Sciatic nerve (tissue), 2 donors: ENCODE results near the gene FAM240B. TPM values are rescaled to one million over a fixed set of nuclear protein-coding genes. Genes with fewer than 3 reads are reported as not detected.

ENCODE experiments used
- ATAC-seq: fragments of 200-7000 bp; cut with Tn5 transposase; one replicate; pipeline ENCODE4 v1.9.1; 2020; ENCODE audit warnings: mild to moderate bottlenecking, moderate library complexity
- DNase-seq: peaks from one replicate; pipeline ENCODE4 v3.0.0-alpha.2; 2020; ENCODE audit warnings: low spot score
- intact Hi-C: fragments of 100-400 bp; cut with DNase I; formaldehyde crosslinking; loops from one replicate; pipeline ENCODE4 v1.14.2; 2022
- total RNA-seq: library from RNA; stranded (reverse); fragmentation: NEBNext Ultra II Directional; extraction: Animal tissue kit (Norgen Biotek cat#: 25700); gene quantifications from one replicate; pipeline ENCODE4 v1.2.1, GENCODE V29; 2021
- donor health status: DM: no; HTN: no; CAD: no.
- donor health status: DM: no; HTN: no; CAD: no.

The FAM240B gene
- total RNA-seq, 1 donor from 2014 or later: not detected

GRCh38 chr9:38706493-38706892 is 13.4 kb downstream of the FAM240B start:
- DNase-seq (no peak), ATAC-seq (no peak)
- intact Hi-C loops: no loop called here

GRCh38 chr9:38705917-38706316 is 14.0 kb downstream of the FAM240B start:
- ATAC-seq: no peak
- DNase-seq: no peak
- intact Hi-C loops: no loop called here

GRCh38 chr9:38700695-38701094 is 19.2 kb downstream of the FAM240B start:
- intact Hi-C loops: no loop called here
- peak; percentile 79 for ATAC-seq
- no peak for DNase-seq

GRCh38 chr9:38699337-38699736 is 20.6 kb downstream of the FAM240B start:
- DNase-seq (no peak), ATAC-seq (no peak)
- intact Hi-C loops: no loop called here

GRCh38 chr9:38697776-38698300 is 22.1 kb downstream of the FAM240B start:
- ATAC-seq (no peak), DNase-seq (no peak)
- intact Hi-C loops: no loop called here

DNA sequence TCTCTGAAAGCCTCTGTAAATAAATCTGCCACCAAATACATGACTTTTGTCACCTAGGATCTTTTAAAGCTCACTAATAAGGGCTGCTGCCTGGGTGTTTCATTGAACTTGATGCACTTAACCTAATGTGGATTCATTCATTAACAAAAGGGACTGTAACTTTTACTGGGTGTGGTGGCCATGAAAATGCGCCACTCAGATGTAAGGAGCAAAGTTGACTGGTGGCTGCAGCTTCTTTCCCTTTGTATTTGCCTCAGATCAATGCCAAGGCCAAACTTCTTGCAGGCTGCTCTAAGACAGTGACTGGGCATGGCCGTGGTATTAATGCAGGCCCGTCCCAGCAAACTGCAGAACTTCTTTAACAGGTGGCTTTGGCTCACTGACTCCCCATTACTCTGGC is 22.9 kb downstream of the FAM240B start:
- intact Hi-C loops: no loop called here
- ATAC-seq (no peak), DNase-seq (no peak)

DNA sequence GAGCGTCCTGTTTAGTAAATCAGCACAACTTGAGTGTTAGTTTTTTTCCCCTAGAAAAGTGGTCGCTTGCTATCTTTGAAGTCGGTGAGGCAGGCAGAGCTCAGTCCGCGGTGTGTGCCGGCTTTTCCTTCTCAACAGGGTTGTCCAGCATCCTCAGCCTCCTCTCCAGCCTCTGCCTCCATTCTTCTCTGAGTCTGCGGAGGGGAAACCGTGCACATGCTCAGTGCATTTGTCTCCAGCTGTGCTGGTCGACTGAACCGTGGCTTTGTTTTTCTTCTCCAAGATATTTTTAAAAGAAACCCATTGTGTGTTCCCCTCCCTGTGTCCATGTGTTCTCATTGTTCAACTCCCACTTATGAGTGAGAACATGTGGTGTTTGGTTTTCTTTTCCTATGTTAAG is 25.3 kb downstream of the FAM240B start:
- DNase-seq (no peak), ATAC-seq (peak; percentile 55)
- intact Hi-C loops: no loop called here

- intact Hi-C loops: no loop called here
- ATAC-seq: no peak
- no peak for DNase-seq
Observed at GRCh38 chr9:38692707-38693106, 27.2 kb downstream of the FAM240B start.

DNA sequence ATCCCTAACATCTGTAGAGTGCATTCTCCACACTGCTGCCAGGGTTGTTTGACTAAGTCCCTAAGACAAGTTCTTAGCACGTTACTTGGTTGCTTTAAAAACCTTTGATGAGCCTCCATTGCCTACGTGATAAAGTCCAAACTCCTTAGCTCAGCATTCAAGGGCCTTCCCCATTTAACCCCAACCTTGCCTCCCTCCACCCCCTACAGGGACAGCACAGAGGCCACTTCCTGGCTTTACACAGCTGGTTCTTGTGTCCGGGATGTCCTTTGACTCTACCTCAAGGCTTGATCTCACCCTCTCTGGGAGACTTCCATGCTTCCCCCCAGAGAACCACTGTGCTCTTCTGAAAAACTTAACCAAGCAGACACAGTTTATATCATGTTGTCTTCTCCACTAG is 29.4 kb downstream of the FAM240B start:
- DNase-seq (no peak), ATAC-seq (no peak)
- intact Hi-C loops: no loop called here

DNA sequence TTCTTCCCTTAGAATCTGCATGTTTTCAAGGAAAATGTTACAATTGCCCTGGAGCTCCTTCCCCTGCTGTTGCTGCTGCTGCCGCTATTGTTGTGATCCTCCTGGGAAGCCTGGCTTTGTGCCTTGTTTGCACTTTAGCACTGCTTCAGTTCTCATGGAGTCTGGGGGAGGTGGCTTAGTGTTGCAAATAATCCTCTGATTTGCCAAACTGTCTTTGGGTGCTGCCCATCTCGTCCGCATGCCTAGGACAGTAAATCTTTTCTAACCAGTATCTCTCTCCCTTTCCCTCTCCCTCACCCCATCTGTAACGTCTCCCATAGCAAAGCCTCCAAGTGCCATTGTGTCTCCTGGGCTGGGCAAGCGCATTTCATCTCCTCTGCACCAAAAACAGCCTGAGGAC is 30.3 kb downstream of the FAM240B start:
- no peak for DNase-seq
- intact Hi-C loops: no loop called here
- peak; percentile 20 for ATAC-seq

DNA sequence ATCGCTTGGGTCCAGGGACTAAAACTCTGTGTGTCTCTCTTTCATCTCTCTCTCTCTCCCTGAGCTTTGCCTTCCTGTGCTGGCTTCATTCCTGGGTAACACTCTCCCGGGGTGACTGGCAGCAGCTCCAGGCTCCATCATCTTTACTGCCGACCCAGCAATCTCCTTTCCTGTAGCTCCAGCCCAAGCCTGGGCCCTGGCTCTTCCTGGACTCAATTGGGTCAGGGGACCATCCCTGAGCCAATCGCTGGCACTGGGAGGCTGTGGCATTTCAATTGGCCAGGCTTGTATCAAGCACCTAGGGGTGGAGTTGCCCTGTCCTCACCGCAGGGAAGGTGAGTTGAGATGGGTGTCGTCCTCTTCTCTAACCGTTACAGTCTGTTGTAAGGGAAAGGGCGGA is 31.9 kb downstream of the FAM240B start:
- DNase-seq (no peak), ATAC-seq (no peak)
- intact Hi-C loops: no loop called here

DNA sequence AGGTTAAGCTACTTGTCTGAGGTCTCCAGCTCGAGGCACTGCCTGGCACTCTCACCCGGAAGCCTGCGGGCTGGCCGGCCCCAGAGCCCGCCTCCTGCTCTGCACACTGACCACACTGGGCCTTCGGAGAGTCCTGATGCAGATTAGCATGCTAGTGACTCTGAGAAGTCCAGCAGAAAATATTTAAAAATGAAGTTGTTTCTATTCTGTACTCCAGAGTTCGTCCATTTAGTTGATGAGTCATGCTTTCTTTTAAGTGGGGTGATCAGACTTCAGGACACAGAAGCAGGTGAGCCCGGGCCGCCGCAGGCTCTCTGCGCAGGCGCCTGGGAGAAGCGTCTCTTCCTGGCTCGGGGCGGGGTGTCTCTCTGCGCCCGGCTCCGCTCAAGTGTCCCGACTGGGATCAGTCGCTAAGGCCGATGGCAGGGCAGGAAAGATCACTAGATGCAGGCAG is 32.5 kb downstream of the FAM240B start:
- ATAC-seq (peak; percentile 55), DNase-seq (no peak)

DNA sequence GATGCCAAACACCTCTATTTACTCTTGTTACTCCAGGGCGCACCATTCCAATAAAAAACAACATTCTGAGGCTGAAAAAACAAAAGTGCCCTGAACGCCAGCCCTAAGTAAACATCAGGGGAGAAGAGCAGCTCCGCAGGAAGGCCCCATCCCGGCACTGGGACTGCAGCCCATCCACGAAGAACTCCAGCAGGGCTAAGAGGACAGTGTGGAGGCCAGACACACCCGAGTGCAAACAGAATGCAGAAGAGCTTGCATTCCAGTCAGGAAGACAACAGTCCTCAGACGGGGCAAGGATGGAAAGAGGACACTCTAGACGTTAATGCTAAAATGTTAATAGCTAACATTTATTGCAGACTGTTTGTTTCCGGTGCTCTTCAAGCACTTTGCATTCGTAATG is 33.0 kb downstream of the FAM240B start:
- intact Hi-C loops: no loop called here
- ATAC-seq (peak; percentile 23), DNase-seq (no peak)

More for the DNA sequence above, 32.5 kb downstream of the FAM240B start:
- intact Hi-C loops: no loop called here

DNA sequence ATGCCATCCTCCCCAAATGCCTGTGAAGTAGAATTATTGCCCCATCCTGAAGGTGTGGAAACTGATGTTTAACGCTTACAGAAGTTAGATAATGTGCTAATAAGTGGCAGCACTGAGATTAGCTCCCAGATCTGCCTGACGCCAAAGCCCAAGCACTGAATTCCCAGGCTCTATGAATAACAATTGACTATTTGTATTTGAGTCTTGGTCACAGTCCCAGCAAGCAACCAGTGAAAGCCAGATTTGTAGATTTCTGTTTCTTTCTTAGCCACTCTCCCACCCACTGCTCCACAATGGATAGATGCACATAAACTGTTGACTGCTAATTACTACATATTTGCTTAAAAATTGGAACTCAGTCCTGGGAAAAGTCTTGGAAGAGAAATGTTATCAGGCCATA is 34.4 kb downstream of the FAM240B start:
- ATAC-seq: peak; percentile 71
- intact Hi-C loops: no loop called here
- DNase-seq: no peak

DNA sequence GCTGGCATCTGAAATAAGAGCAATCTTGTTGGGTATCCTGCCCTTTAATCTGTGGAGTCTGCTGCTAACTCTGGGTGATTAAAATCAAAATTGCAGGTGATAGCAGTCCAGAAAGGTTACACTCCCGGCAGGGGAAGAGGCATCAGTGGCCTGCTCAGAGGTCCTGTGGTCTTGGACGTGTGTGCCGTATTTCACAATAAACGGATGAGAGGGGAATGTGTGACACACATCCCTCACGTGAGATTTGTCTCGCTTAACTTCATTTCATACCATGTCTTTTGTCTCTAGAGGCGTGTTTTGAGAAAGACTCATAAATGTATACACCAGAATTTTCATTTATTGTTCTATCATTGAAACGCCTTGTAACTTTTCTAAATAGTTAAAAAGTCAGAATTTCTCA is 36.6 kb downstream of the FAM240B start:
- DNase-seq: no peak
- intact Hi-C loops: no loop called here
- no peak for ATAC-seq

DNA sequence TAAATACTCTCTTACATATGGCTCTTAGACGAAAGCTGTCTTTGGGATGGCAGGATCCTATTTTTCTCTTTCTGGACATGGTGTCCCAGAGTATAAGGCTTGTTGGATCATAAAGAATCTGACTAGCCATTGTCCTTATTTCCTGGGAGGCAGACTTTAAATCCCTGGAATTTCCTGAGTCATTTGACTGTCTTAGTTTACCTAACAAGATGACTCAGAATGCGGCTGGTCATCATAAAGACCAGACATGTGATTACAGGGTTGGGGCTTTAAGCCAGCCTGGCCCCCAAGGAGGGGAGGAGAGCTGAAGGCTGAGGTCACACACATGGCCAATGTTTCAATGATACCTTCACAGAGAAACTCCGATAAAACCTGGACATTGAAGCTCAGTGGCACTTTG is 37.2 kb downstream of the FAM240B start:
- no peak for ATAC-seq
- intact Hi-C loops: no loop called here
- no peak for DNase-seq

DNA sequence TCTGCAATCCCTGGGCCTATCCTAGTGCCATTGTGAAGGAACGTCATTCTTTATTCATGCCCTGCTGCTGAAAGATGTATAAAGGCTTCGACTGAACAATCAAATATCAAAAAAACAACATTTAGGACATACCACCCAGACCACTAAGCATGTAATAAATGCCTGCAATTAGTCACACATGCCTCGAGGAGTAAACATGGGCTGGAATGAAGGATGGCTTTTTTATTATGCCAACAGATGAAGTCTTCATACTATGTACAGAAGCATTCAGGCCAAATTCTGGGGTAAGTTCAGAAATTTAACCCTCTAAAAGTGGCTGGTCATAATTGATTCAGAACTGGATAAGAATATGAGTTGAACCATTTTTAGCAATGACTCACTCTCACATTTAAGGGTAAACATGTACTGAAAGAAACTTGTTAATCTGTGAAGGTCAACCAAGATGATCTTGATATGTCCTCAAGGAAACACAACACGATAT is 38.1 kb downstream of the FAM240B start:
- DNase-seq: no peak
- intact Hi-C loops: no loop called here
- ATAC-seq: peak; percentile 11

- intact Hi-C loops: no loop called here
- DNase-seq (no peak), ATAC-seq (peak; percentile 73)
Observed at GRCh38 chr9:38680837-38681445, 39.0 kb downstream of the FAM240B start.

- intact Hi-C loops: no loop called here
- DNase-seq: no peak
- ATAC-seq: no peak
Observed at GRCh38 chr9:38677660-38678303, 42.2 kb downstream of the FAM240B start.

GRCh38 chr9:38675831-38676230 is 44.1 kb downstream of the FAM240B start:
- no peak for DNase-seq
- intact Hi-C loops: no loop called here
- ATAC-seq: no peak

DNA sequence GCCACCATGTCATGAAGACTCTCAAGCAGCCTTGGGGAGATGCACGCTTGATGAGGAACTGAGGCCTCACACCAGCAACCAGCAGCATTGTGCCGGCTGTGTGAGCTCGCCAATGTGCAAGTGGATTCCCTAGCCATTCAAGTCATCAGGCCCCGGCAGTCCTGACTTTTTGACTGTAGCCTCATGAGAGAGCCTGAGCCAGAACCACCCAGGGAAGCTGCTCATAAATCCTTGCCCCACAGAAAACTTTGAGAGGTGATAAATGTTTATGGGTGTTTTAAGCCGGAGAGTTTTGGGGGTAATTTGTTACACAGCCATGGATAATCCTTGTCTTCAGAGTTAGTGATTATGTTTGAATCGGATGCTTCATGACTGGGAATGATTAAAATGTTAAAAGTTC is 44.7 kb downstream of the FAM240B start:
- intact Hi-C loops: no loop called here
- ATAC-seq (no peak), DNase-seq (no peak)
